K562 (cell line): Measurements from ENCODE around the gene ISOC1. TPM values are rescaled to one million over a fixed set of nuclear protein-coding genes. Genes with fewer than 3 reads are reported as not detected.
A peak's percentile ranks its signal among the peaks of the same experiment; 100 is the strongest.

Experiments used
- ATAC-seq: fragments of 200-7000 bp; cut with Tn5 transposase; 3 replicates; pipeline ENCODE4 v1.9.1; 2020; ENCODE audit warnings: moderate library complexity
- BruUV-seq: library from RNA; stranded (reverse); fragments of 400-500 nt; replicated peaks from 2 replicates; lab custom pipeline; 2021; lab: Mats Ljungman, UMichigan
- CTCF ChIA-PET: fragments of 300-600 bp; formaldehyde crosslinking; extraction: SDS; loops from one replicate; lab custom pipeline; 2021; ENCODE audit warnings: low intra/inter-chr PET ratio; lab: Yijun Ruan, JAX
- POLR2A ChIA-PET: fragments of 300-600, 350-650 bp; sonication (Branson Sonifier 250); formaldehyde crosslinking; extraction: SDS; loops from one replicate; lab custom pipeline; 2021; ENCODE audit warnings: antibody characterized with exemption, inconsistent platforms; lab: Yijun Ruan, JAX
- DNase-seq, 4 experiments: peaks; one replicate each; pipeline versions ENCODE4 v3.0.0 to v3.0.0-alpha.2; 2011 to 2018; ENCODE audit warnings: low spot score in 3 of 4, mixed read lengths in 3 of 4; ENCODE audit errors: extremely low read depth in 1 of 4
- FAIRE-seq: peaks from 2 replicates; lab custom pipeline; 2011; peaks lifted over from hg19 to GRCh38; lab: Jason Lieb, UNC
- H2AFZ ChIP-seq: 2 replicates; pipeline ENCODE4 v1.6.0; 2011; ENCODE audit warnings: low read depth, low read length, control low read depth, inconsistent platforms
- H3K27ac ChIP-seq: fragments of 200-600 bp; 3 replicates; pipeline ENCODE4 v1.8.0; 2011; ENCODE audit warnings: low read depth, mild to moderate bottlenecking, control low read depth, inconsistent platforms, low read length, moderate library complexity, mixed read lengths; ENCODE audit errors: extremely low read depth
- H3K27me3 ChIP-seq, 2 experiments: fragments of 300-600 bp in 1 of 2; 2 replicates in 1 of 2; 3 replicates in 1 of 2; pipeline versions ENCODE4 v1.6.0 to v1.8.0; 2011; ENCODE audit warnings: inconsistent platforms in 2 of 2, low read length in 2 of 2, mild to moderate bottlenecking in 1 of 2, mixed read lengths in 1 of 2, moderate library complexity in 1 of 2; ENCODE audit not compliant: control insufficient read depth in 2 of 2, insufficient read depth in 2 of 2
- H3K36me3 ChIP-seq: fragments of 300-600 bp; 3 replicates; pipeline ENCODE4 v1.8.0; 2011; ENCODE audit warnings: mild to moderate bottlenecking, low read length, inconsistent platforms; ENCODE audit not compliant: control insufficient read depth, insufficient read depth
- H3K4me1 ChIP-seq, 2 experiments: fragments of 200-600 bp in 1 of 2; replicated peaks in 1 of 2; 2 replicates in 1 of 2; 3 replicates in 1 of 2; pipeline versions ENCODE4 v1.5.1 to v1.8.0; 2011; ENCODE audit warnings: inconsistent platforms in 2 of 2, low read length in 2 of 2, mild to moderate bottlenecking in 1 of 2, mixed read lengths in 1 of 2, moderate library complexity in 1 of 2; ENCODE audit not compliant: control insufficient read depth in 2 of 2, insufficient read depth in 2 of 2
- H3K4me2 ChIP-seq: 2 replicates; pipeline ENCODE4 v1.6.1; 2011; ENCODE audit warnings: low read length, control low read depth, inconsistent platforms, mixed read lengths; ENCODE audit not compliant: insufficient read depth
- H3K4me3 ChIP-seq: fragments of 200-600 bp; sonication (generic), shearing (Covaris generic); 2 replicates; pipeline ENCODE4 v1.5.1; 2016; ENCODE audit warnings: control low read depth, inconsistent platforms
- H3K79me2 ChIP-seq: fragments of 200-600 bp; 3 replicates; pipeline ENCODE4 v1.8.0; 2011; ENCODE audit warnings: low read length, inconsistent platforms; ENCODE audit not compliant: control insufficient read depth, insufficient read depth
- H3K9ac ChIP-seq, 2 experiments: 2 replicates each; pipeline versions ENCODE4 v1.6.0 to v1.6.1; 2011; ENCODE audit warnings: low read depth in 2 of 2, low read length in 2 of 2, control low read depth in 1 of 2, inconsistent platforms in 1 of 2, mild to moderate bottlenecking in 1 of 2, mixed read lengths in 1 of 2; ENCODE audit not compliant: insufficient read depth in 1 of 2
- H3K9me1 ChIP-seq: one replicate; pipeline ENCODE4 v1.6.0; 2011; ENCODE audit warnings: inconsistent platforms, mild to moderate bottlenecking, low read length, moderate library complexity; ENCODE audit not compliant: control insufficient read depth, insufficient read depth
- H3K9me3 ChIP-seq: replicated peaks from 2 replicates; pipeline ENCODE4 v1.5.1; 2011; ENCODE audit warnings: low read depth, low read length, inconsistent platforms; ENCODE audit not compliant: control insufficient read depth, insufficient read depth
- H4K20me1 ChIP-seq: replicated peaks from 2 replicates; pipeline ENCODE4 v1.6.1; 2011; ENCODE audit warnings: low read length, inconsistent platforms, mixed read lengths; ENCODE audit not compliant: control insufficient read depth, insufficient read depth
- CBFB ChIP-seq: sonication (generic); formaldehyde crosslinking; IDR thresholded peaks from 2 replicates; pipeline ENCODE4 v1.4.0; 2020; ENCODE audit warnings: mild to moderate bottlenecking, missing genetic modification reagents
- GMEB1 ChIP-seq: fragments of 250-450 bp; sonication (Bioruptor Pico); IDR thresholded peaks from 2 replicates; pipeline ENCODE4 v1.4.0; 2020; ENCODE audit warnings: mild to moderate bottlenecking
- HMGXB4 ChIP-seq: sonication (generic); formaldehyde crosslinking; IDR thresholded peaks from 2 replicates; pipeline ENCODE4 v1.8.1; 2023; ENCODE audit warnings: mild to moderate bottlenecking, missing genetic modification reagents
- HNRNPLL ChIP-seq: fragments of 200-400 bp; formaldehyde crosslinking; IDR thresholded peaks from 2 replicates; pipeline ENCODE4 v1.6.1; 2017; ENCODE audit warnings: low read length, low read depth, mild to moderate bottlenecking; ENCODE audit not compliant: poor library complexity, severe bottlenecking
- MAZ ChIP-seq, 2 experiments: fragments of 450-650 bp in 1 of 2; sonication (generic) in 1 of 2; formaldehyde crosslinking; IDR thresholded peaks in 1 of 2; conservative IDR thresholded peaks in 1 of 2; 2 replicates each; pipeline versions ENCODE4 v1.4.0 to v1.5.0; 2020; ENCODE audit warnings: mild to moderate bottlenecking in 1 of 2, missing genetic modification reagents in 1 of 2
- MXI1 ChIP-seq: IDR thresholded peaks from 2 replicates; pipeline ENCODE4 v1.6.1; 2011; ENCODE audit warnings: low read depth, mild to moderate bottlenecking, improper control_type of control experiment, low read length
- NCOA6 ChIP-seq: fragments of 450-650 bp; IDR thresholded peaks from 2 replicates; pipeline ENCODE4 v1.6.1; 2017; ENCODE audit warnings: mild to moderate bottlenecking
- RBM14 ChIP-seq: fragments of 200-400 bp; formaldehyde crosslinking; IDR thresholded peaks from 2 replicates; pipeline ENCODE4 v1.6.1; 2018; ENCODE audit warnings: low read depth, mild to moderate bottlenecking, low read length, moderate library complexity, borderline replicate concordance; ENCODE audit not compliant: insufficient read depth
- TEAD1 ChIP-seq, 2 experiments: fragments of 450-650 bp in 1 of 2; sonication (generic) in 1 of 2; formaldehyde crosslinking; IDR thresholded peaks; 2 replicates each; pipeline versions ENCODE4 v1.4.0 to v1.8.0; 2020 to 2022; ENCODE audit warnings: mild to moderate bottlenecking in 2 of 2, missing genetic modification reagents in 1 of 2
- TRIM28 ChIP-seq: fragments of 450-650 bp; IDR thresholded peaks from 2 replicates; pipeline ENCODE4 v1.6.1; 2017
- ZNF830 ChIP-seq: fragments of 250-450 bp; sonication (Bioruptor Pico); IDR thresholded peaks from 2 replicates; pipeline ENCODE4 v1.5.0; 2021; ENCODE audit warnings: mild to moderate bottlenecking
- WGBS: fragments of 100-300 bp; shearing (Covaris generic); methylation state at CpG from one replicate; pipeline ENCODE4 v1.1.6; 2016; ENCODE audit warnings: low coverage, mixed read lengths; ENCODE audit not compliant: insufficient coverage; ENCODE audit errors: missing lambda C conversion rate; 5-methylcytosine and 5-hydroxymethylcytosine counted together
- in situ Hi-C: fragments of 300-500 bp; cut with MboI; formaldehyde crosslinking; loops from 4 replicates; pipeline ENCODE4 v1.15.0; 2018; ENCODE audit warnings: inconsistent platforms, mixed read lengths
- intact Hi-C: fragments of 100-400 bp; cut with micrococcal nuclease; formaldehyde crosslinking; loops from 2 replicates; pipeline ENCODE4 v1.14.2; 2022
- polyA plus RNA-seq, 8 experiments: library from polyadenylated mRNA; depleted of rRNA in 4 of 8; stranded (reverse) in 5 of 8; unstranded in 3 of 8; fragments of >200 nt; fragmentation: Nextera tagmentation in 2 of 8; fragmentation: Illumina TruSeq in 1 of 8; extraction: Ambion mirVana in 2 of 8; extraction: Trizol in 1 of 8; gene quantifications; 2 replicates each; pipeline versions ENCODE4 v1.2.1 to v1.2.3, GENCODE V29; 2011 to 2014; ENCODE audit warnings: inconsistent platforms in 1 of 8, missing spikeins in 1 of 8
- total RNA-seq, 7 experiments: library from RNA; depleted of rRNA in 6 of 7; stranded (reverse); fragments of >200 nt in 6 of 7; fragmentation: Illumina TruSeq in 2 of 7; extraction: Trizol in 2 of 7; gene quantifications; 2 replicates each; pipeline versions ENCODE4 v1.2.1 to v1.2.3, GENCODE V29; 2011 to 2021; ENCODE audit warnings: low replicate concordance in 1 of 7

ISOC1 gene
- total and polyA plus RNA-seq, 9 of the 15 experiments (the other 6 are each of a cell fraction or from before 2014, with no cell fraction given), result 14.0 to 67.9 (median 51.3) TPM

GRCh38 chr5:129094924-129095899 lies 663 bp downstream of the ISOC1 start:
- under 1% methylated on average over 51 of the region's 61 CpGs for whole genome bisulfite sequencing
- TF ChIP-seq RBM14 (0 out of 2 replicates have a peak, but pooled peaks have one; percentile 87), MXI1 (peak; percentile 87), GMEB1 (CRISPR knock-in tag) (no peak), TRIM28 (no peak), TEAD1 (CRISPR knock-in tag; IDR thresholded peaks at IDR 0.05) (0 out of 4 replicates have a peak, but pooled peaks of 1 of the 2 experiments have one; percentile 11), HMGXB4 (CRISPR knock-in tag) (peak; percentile 67; the same call in 1 of the 2 replicates), MAZ (CRISPR knock-in tag; conservative IDR thresholded peaks at IDR 0.05 in 1 of 2, IDR thresholded peaks at IDR 0.05 in 1 of 2) (peak in 1 of 2 experiments; percentile 72; a peak in 2 of 4 replicates), HNRNPLL (peak; percentile 85), ZNF830 (peak; percentile 76; the same call in 1 of the 2 replicates), CBFB (peak; percentile 68; the same call in 1 of the 2 replicates), NCOA6 (peak; percentile 47; the same call in 1 of the 2 replicates)

More at GRCh38 chr5:129094924-129095899, 663 bp downstream of the ISOC1 start:
- H3K4me1 ChIP-seq, result peaks cover 12 to 33% of the 10 kb centered on the region in 2 experiments
- in situ Hi-C loops (loop anchor here (25.0 kb wide), 1 partner anchor 1558 kb away; no protein-coding TSS in a partner anchor), intact Hi-C loops (loop anchor here (1.0 to 5.0 kb wide), 3 partner anchors 16 to 1013 kb away; partner anchors contain the start of gene SLC12A2)
- POLR2A ChIA-PET, result interaction anchor here (0.6 to 1.6 kb wide), 11 partner anchors 12 to 186 kb away, joined by 3 to 4 read pairs (median 4); no protein-coding TSS in a partner anchor
- H3K9me3 ChIP-seq, result no peaks in the 10 kb centered on the region
- H3K27me3 ChIP-seq, result no peaks in the 10 kb centered on the region
- CTCF ChIA-PET, result no interaction called here
- peaks cover 56% of the 10 kb centered on the region for H3K79me2 ChIP-seq
- H3K4me3 ChIP-seq, result peak overlapping the region; percentile 81
- H4K20me1 ChIP-seq, result no peaks in the 10 kb centered on the region; the same call in 1 of the 2 replicates
- TSS peak; percentile 36 for BruUV-seq
- peak overlapping the region; percentile 79 to 96 for H3K9ac ChIP-seq
- H3K27ac ChIP-seq, result peak overlapping the region; percentile 78
- peak overlapping the region; percentile 95 for H3K4me2 ChIP-seq
- H3K9me1 ChIP-seq, result no peaks in the 10 kb centered on the region
- H2AFZ ChIP-seq, result peak overlapping the region; percentile 98
- H3K36me3 ChIP-seq, result peaks cover 9% of the 10 kb centered on the region; the same call in 2 of the 3 replicates
- DNase-seq (peak; percentile 42 to 80 (median 54)), FAIRE-seq (peak; percentile 67), ATAC-seq (peak; percentile 51)
